Left hindlimb (tissue), 1 donor: Measurements from ENCODE around the gene CIDEA.
"Not testable (repeated sequence)": the region's sequence is repeated elsewhere in the genome, so short reads cannot be mapped to it uniquely, and the experiment has no call there.

Source experiments
- DNase-seq: peaks from one replicate; pipeline ENCODE4 v3.0.0-alpha.2; 2018

Gene CIDEA

GRCh38 chr18:12242658-12243260, 11.4 kb upstream of the CIDEA start:
- DNase-seq = no peak

- not testable (repeated sequence) for DNase-seq
These were observed 10.9 kb upstream of the CIDEA start for GRCh38 chr18:12243272-12243671.

- no peak for DNase-seq
These were observed 8.4 kb upstream of the CIDEA start for GRCh38 chr18:12245793-12246135.

GRCh38 chr18:12246849-12247808, 7.0 kb upstream of the CIDEA start:
- peak; percentile 34 for DNase-seq

GRCh38 chr18:12247946-12248345, 6.2 kb upstream of the CIDEA start:
- no peak for DNase-seq

- DNase-seq = peak; percentile 13
These were observed 5.0 kb upstream of the CIDEA start for GRCh38 chr18:12248926-12249720.

GRCh38 chr18:12251311-12251710, 2.9 kb upstream of the CIDEA start:
- DNase-seq = peak; percentile 4

- DNase-seq = no peak
These were observed 2.1 kb upstream of the CIDEA start for GRCh38 chr18:12252061-12252460.

GRCh38 chr18:12253027-12253426, 1.1 kb upstream of the CIDEA start:
- no peak for DNase-seq

GRCh38 chr18:12253663-12254135, 462 bp upstream of the CIDEA start:
- no peak for DNase-seq

- no peak for DNase-seq
These were observed 805 bp downstream of the CIDEA start for GRCh38 chr18:12254820-12255511.

- DNase-seq = no peak
These were observed 1.5 kb downstream of the CIDEA start for GRCh38 chr18:12255626-12256026.

- no peak for DNase-seq
These were observed 2.8 kb downstream of the CIDEA start for GRCh38 chr18:12256951-12257350.

GRCh38 chr18:12257996-12258718, 4.0 kb downstream of the CIDEA start:
- DNase-seq = peak; percentile 12

- DNase-seq = peak; percentile 20
These were observed 4.9 kb downstream of the CIDEA start for GRCh38 chr18:12258719-12259705.

- DNase-seq = no peak
These were observed 8.6 kb downstream of the CIDEA start for GRCh38 chr18:12262748-12263147.

- DNase-seq = no peak
These were observed 10.7 kb downstream of the CIDEA start for GRCh38 chr18:12264864-12265263.

GRCh38 chr18:12271376-12272235, 17.4 kb downstream of the CIDEA start:
- peak; percentile 84 for DNase-seq

GRCh38 chr18:12274793-12275192, 20.6 kb downstream of the CIDEA start:
- DNase-seq = no peak
